NCI-H2171 (cell line): ENCODE results near the gene ZNF518A.
"Not testable (repeated sequence)": the region's sequence is repeated elsewhere in the genome, so short reads cannot be mapped to it uniquely, and the experiment has no call there.

ENCODE experiments used
- DNase-seq: peaks from one replicate; lab custom pipeline; 2025; lab: John Stamatoyannopoulos, UW

The ZNF518A gene

GRCh38 chr10:96137567-96137966 is 7.5 kb downstream of the ZNF518A start:
- no peak for DNase-seq

- no peak for DNase-seq
Measured at GRCh38 chr10:96138102-96138501, 8.0 kb downstream of the ZNF518A start.

GRCh38 chr10:96152437-96152836 is 22.3 kb downstream of the ZNF518A start:
- DNase-seq = no peak

- no peak for DNase-seq
Measured at GRCh38 chr10:96153070-96153469, 23.0 kb downstream of the ZNF518A start.

GRCh38 chr10:96165726-96166125 is 35.6 kb downstream of the ZNF518A start:
- no peak for DNase-seq

GRCh38 chr10:96168546-96168945 is 38.4 kb downstream of the ZNF518A start:
- DNase-seq = no peak

GRCh38 chr10:96170230-96170629 is 40.1 kb downstream of the ZNF518A start:
- no peak for DNase-seq

- DNase-seq = no peak
Measured at GRCh38 chr10:96172666-96173065, 42.6 kb downstream of the ZNF518A start.

DNA sequence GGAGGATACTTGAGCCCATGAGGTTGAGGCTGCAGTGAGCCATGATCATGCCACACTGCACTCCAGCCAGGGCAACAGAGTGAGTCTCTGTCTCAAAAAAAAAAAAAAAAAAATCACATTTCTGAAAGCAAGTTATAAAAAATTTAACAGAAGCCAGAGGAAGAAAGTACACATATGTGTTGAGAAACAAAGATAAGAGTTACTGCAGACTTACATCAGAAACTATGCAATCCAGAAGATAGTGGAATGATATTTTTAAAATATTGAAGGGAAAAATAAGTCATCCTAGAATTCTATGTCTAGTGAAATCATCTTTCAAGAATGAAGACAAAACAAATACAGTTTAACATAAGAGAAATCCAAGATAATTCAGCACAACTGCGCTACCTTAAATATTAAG is 46.9 kb downstream of the ZNF518A start:
- DNase-seq = no peak

DNA sequence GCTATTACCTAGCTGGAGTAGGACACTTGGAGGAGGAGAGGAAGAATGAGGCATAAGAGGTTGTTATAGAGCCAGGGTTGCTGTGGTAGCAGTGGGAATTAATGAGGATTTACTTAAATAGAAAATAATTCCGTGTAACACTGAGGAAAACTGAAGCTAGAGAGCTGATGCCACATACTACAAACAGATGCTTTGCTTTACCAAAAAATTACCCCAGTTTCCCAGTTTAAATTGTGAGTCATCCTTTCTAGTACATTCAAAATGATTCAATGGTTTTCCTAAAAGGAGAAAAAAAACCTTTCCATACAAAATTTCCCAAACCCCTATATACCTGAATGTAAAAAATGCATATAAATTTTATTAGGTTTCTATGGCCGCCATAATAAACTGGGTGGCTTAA is 58.3 kb downstream of the ZNF518A start:
- no peak for DNase-seq

GRCh38 chr10:96188916-96189315 is 58.8 kb downstream of the ZNF518A start:
- DNase-seq = no peak

GRCh38 chr10:96189505-96189904 is 59.4 kb downstream of the ZNF518A start:
- DNase-seq = not testable (repeated sequence)

DNA sequence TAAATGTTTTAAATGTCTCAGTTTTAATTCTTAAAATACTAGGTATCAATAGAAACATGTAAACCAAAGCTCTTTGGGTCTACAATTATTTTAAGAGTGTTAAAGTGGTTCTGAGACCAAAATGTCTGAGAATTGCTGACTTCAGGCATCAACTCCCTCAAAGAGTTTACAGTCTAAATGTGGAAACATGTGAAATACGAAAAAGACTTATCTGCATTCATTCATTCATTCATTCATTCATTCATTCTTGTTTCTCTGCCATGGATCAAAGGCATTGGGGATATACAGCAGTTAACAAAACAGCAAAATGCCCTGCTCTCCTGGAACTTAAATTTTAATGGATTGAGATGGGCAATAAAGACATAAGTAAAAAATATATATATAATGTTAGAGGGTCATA is 71.4 kb downstream of the ZNF518A start:
- DNase-seq = no peak

DNA sequence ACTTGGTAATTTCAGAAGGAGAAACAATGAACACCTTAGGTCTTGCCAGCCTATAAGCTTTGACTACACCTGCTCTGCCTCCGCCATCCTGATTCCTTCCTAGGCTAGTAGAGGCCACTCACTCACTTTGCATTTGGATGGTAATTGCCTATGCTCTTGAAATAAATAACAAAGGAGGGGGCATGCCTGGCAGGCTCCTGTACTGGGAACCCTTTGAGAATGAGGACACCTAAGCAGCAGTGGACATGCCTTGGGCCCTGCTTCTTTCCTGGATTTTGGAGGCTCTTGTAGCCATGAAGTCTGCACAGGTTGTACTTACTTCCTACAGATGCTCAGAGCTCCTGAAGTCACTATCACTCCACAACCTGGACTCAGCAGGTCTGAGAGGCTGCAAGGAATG is 75.5 kb downstream of the ZNF518A start:
- no peak for DNase-seq

DNA sequence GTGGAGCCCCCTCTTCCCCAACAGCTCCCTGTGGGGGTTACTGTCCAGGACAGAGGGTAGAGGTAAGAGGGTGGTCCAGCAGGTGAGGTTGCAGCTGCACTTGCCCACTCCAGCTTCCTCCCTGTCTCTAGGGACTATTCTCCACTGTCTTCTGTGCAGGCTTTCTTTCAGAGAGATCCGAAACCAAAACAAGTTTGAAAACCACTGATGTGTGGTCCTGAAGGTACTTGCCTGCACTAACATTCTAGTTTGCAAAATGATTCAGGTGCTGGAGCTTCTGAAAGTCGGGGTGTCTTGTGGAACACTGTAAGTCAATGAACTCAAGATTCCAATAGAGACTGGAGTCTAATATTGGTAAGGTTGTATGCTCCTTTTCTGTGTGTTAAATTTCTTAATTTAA is 78.2 kb downstream of the ZNF518A start:
- no peak for DNase-seq

GRCh38 chr10:96208946-96209345 is 78.8 kb downstream of the ZNF518A start:
- no peak for DNase-seq

- DNase-seq = no peak
Measured at GRCh38 chr10:96211764-96212163, 81.7 kb downstream of the ZNF518A start.

GRCh38 chr10:96212911-96213310 is 82.8 kb downstream of the ZNF518A start:
- DNase-seq = no peak
